PC-9 (cell line): ENCODE data around the gene SMIM11.

Experiments
- CTCF ChIP-seq: fragments of 200-600 bp; sonication (generic); conservative IDR thresholded peaks from 2 replicates; pipeline ENCODE4 v1.6.1; 2017; ENCODE audit warnings: mixed run types, antibody characterized with exemption, mild to moderate bottlenecking, moderate library complexity
- EZH2 ChIP-seq: fragments of 200-600 bp; sonication (generic); IDR thresholded peaks from 2 replicates; pipeline ENCODE4 v1.8.0; 2017; ENCODE audit warnings: antibody characterized with exemption, low read depth

DNA sequence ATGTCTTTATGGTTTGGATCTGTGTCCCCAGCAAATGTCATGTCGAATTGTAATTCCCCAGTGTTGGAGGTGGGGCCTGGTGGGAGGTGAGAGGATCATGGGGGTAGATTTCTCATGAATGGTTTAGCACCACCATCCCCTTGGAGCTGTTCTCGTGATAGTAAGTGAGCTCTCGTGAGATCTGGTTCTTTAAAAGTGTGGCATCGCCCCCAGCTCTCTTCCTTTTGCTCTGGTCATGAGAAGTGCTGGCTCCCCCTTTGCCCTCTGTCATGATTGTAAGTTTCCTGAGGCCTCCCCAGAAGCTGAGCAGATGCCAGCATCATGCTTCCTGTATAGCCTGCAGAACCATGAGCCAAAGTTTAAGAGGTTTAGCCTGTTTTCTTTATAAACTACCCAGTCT lies 22.8 kb upstream of the SMIM11 start:
- TF ChIP-seq CTCF = no peak
- no peak for TF ChIP-seq EZH2
